Ammon's horn (tissue), 1 donor: ENCODE measurements around the gene FOXP2.
A peak's percentile ranks its signal among the peaks of the same experiment; 100 is the strongest.
"Not testable (repeated sequence)": the region's sequence is repeated elsewhere in the genome, so short reads cannot be mapped to it uniquely, and the experiment has no call there.

ENCODE experiments used
- DNase-seq: peaks from one replicate; pipeline ENCODE4 v3.0.0-alpha.2; 2016; ENCODE audit warnings: low spot score

The FOXP2 gene

GRCh38 chr7:114590298-114590697, 175.7 kb downstream of the FOXP2 start:
- no peak for DNase-seq

GRCh38 chr7:114598946-114599345, 184.3 kb downstream of the FOXP2 start:
- no peak for DNase-seq

GRCh38 chr7:114606100-114606499, 191.5 kb downstream of the FOXP2 start:
- DNase-seq, result no peak

- not testable (repeated sequence) for DNase-seq
These were observed 194.2 kb downstream of the FOXP2 start for GRCh38 chr7:114608822-114609221.

- no peak for DNase-seq
These were observed 205.6 kb downstream of the FOXP2 start for GRCh38 chr7:114620208-114620607.

GRCh38 chr7:114622221-114622620, 207.6 kb downstream of the FOXP2 start:
- no peak for DNase-seq

- no peak for DNase-seq
These were observed 208.5 kb downstream of the FOXP2 start for GRCh38 chr7:114623146-114623545.

GRCh38 chr7:114627231-114627630, 212.6 kb downstream of the FOXP2 start:
- DNase-seq, result no peak

- DNase-seq, result no peak
These were observed 213.7 kb downstream of the FOXP2 start for GRCh38 chr7:114628362-114628761.

- no peak for DNase-seq
These were observed 215.1 kb downstream of the FOXP2 start for GRCh38 chr7:114629762-114630161.

GRCh38 chr7:114630201-114630990, 215.8 kb downstream of the FOXP2 start:
- DNase-seq, result peak; percentile 13

- DNase-seq, result no peak
These were observed 216.7 kb downstream of the FOXP2 start for GRCh38 chr7:114631249-114631822.

GRCh38 chr7:114639451-114639850, 224.8 kb downstream of the FOXP2 start:
- no peak for DNase-seq

GRCh38 chr7:114644455-114644854, 229.8 kb downstream of the FOXP2 start:
- DNase-seq, result no peak

GRCh38 chr7:114645451-114645850, 230.8 kb downstream of the FOXP2 start:
- peak; percentile 16 for DNase-seq

- no peak for DNase-seq
These were observed 232.9 kb downstream of the FOXP2 start for GRCh38 chr7:114647518-114647917.

- DNase-seq, result no peak
These were observed 233.5 kb downstream of the FOXP2 start for GRCh38 chr7:114648117-114648516.

- DNase-seq, result no peak
These were observed 234.1 kb downstream of the FOXP2 start for GRCh38 chr7:114648680-114649079.

- DNase-seq, result no peak
These were observed 235.1 kb downstream of the FOXP2 start for GRCh38 chr7:114649689-114650088.

GRCh38 chr7:114650491-114650890, 235.9 kb downstream of the FOXP2 start:
- no peak for DNase-seq

GRCh38 chr7:114652041-114652440, 237.4 kb downstream of the FOXP2 start:
- DNase-seq, result no peak

GRCh38 chr7:114653364-114654088, 238.9 kb downstream of the FOXP2 start:
- no peak for DNase-seq

GRCh38 chr7:114656466-114656865, 241.9 kb downstream of the FOXP2 start:
- DNase-seq, result no peak
